GM18511 (cell line): ENCODE results near the gene NDST4.
A peak's percentile ranks its signal among the peaks of the same experiment; 100 is the strongest.

Experiments used
- ATAC-seq: cut with Tn5 transposase; IDR thresholded peaks from one replicate; pipeline ENCODE4 v1.9.1; 2021; ENCODE audit warnings: mild to moderate bottlenecking, moderate library complexity; ENCODE audit not compliant: unreplicated experiment

The NDST4 gene

DNA sequence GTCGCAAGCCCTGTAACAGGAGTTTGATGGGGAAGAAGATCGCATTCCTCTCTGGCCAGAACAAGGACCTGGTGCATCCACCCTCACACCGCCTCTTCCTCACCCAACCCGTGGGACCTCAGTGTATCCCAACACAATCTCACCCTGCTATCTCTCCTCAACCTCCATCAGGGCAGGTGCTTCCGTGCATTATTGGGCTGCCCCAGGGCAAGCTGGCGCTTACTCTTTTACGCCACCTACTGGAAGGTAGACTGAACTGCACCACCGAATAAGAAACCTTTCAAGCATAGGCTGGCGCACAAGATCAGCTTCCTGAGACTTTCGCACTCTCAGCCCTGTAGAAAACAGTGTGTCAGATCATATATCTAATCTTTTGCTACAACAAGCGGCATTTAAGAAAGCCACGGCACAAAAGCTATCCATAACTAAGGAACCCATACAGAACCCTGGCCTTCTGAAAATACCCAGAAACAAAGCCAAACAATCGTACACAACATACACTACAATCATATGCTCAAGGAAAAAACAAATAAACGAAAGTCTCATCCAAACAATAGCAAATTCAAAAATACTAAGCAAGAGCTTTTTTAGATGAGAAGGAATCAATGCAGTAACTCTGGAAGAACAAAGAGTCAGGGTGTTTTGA is 305.5 kb downstream of the NDST4 start:
- peak; percentile 98 for ATAC-seq

DNA sequence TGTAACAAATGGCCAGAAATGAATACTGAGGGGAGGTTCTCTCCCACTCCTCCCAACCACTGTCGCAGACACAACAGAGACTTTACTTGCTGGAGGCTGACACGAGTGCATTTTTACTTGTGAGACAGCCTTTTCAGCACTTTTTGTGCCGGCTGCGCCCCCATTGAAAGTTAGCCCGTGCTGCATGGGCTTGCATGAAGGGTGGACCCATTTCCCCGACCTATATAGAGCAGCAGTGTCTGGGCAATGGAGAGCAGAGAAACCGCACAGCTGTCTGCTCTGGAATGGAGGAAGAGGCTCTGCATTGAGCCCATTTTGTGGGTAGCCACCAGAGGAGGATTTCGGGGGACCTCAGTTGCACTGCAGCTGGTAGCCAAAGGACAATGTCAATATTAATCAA is 306.1 kb downstream of the NDST4 start:
- peak; percentile 27 for ATAC-seq

DNA sequence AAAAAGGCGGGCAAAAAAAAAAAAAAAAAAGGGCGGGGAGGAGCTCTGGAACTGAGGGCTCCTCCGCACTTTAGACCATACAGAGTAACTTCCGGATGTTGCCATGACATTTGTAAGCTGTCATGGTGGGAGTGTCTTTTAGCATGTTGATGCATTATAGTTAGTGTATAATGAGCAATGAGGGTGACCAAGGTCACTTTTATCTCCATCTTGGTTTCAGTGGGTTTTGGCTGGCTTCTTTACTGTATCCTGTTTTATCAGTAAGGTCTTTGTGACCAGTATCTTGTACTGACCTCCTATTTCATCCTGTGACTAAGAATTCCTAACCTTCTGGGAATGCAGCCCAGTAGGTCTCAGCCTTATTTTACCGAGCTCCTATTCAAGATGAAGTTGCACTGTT is 321.4 kb downstream of the NDST4 start:
- ATAC-seq: no peak

DNA sequence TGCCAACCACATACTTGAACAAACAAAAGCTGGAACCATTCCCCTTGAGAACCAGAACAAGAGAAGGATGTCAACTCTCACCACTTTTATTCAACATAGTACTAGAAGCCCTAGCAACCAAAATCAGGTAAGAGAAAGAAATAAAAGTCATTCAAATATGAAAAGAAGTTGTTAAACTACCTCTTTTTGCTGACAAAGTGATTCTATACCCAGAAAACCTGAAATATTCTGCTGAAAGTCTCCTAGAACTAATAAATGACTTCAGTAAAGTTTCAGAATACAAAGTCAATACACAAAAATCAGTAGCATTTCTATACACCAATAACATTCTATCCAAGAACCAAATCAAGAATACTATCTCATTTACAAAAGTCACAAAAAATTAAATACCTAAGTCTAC is 327.9 kb downstream of the NDST4 start:
- no peak for ATAC-seq

DNA sequence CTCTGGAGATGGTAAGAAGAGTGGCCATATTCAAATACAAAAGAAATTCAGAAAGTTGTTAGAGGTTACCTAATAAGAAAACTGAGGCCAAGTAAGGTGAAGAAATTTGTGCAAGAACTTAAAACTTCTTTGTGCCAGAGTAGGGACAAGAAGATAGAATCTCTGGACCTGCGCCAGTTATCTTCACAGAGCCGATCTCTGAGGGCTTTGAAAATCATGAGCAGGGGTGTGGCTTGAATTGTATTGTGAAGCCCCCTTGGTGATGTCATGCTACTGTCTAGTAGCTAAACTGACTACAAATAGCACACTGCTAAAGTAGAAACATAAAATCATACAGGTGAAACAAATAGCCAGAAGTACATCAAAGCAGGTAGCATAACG is 330.2 kb downstream of the NDST4 start:
- ATAC-seq: no peak

DNA sequence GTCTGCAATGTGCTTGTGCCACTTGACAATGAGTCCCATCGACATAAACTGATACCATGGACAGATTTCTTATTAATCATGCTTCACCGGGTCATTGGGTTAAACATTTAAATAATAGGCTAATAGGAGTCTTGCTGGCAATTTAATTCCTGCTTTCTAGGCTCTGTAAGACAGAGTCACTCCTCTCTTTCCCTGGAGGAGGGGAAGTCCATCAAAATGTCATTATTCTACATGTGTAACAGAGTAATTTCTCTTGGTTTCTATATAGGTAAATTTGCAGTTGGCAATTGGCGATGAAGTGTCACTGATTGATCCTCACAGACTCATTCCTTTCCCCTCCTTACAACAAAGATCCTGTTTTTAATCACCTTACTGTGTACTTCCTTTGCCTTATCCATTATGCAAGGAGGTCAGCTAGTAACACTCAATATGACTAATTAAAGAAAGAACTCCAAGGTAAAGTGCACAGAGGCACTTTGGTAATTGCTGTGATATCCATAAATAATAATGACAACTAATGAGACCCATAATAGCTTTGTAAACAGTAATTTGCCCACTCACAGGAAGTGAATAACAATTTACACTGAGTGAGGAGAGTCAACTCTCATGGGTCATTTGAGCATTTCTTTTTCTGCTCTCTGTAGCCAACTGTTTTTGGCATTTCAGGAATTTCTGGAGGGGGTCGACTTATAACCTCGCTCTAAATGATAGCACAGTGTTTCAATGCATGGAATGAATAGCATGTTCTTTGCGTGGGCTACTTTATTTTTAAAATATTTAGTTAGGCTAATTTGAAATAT is 330.8 kb downstream of the NDST4 start:
- no peak for ATAC-seq

DNA sequence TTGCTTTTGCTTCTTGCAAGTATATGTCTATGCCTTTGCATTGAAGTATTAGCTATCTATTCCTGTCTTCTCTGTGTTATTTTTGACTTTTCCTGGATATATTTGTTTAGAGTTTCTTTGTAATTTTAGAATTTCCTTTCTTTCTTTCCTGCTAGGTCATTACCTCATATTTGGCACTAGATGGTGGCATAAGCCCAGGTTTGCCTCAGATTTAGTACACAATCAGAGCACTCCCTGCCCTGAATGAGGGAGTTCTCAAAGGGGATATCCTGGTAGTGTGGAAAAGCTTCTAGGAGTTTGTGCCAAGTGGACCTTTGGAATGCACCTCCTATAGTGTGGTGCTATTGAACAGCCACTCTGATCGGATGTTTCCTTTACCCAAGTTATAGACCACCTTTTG is 333.2 kb downstream of the NDST4 start:
- peak; percentile 52 for ATAC-seq
